HG02798 (cell line): Measurements from ENCODE around the gene GJA1.

Experiments used
- ATAC-seq: cut with Tn5 transposase; IDR thresholded peaks from one replicate; pipeline ENCODE4 v1.9.1; 2021; ENCODE audit warnings: mild to moderate bottlenecking; ENCODE audit not compliant: unreplicated experiment, poor library complexity

GJA1 gene

DNA sequence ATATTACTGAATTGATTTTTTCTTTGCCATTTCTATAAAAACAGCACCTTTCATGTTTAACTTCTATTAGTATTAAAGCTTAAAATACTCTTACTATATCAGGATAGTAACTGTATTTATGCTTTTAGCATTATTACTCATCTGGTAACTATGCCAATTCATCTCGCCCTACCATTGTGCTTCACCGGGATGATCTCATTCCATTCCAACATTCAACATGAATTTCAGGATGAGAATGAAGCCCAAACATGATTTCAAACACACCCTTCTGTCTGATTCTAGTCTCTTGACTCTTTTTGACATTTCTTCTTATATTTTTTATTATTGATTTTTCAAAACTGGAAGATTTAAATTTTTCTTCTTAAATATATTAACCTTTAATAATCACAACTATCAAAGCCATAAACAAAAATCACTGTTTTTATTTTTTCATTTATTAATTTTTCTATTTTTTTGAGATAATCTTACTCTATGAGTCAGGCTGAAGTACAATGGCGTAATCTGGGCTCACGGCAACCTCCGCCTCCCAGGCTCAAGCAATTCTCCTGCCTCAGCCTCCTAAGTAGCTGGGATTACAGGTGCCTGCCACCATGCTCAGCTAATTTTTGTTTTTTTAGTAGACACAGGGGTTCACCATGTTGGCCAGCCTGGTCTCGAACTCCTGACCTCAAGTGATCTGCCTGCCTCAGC lies 46.7 kb downstream of the GJA1 start:
- no peak for ATAC-seq

DNA sequence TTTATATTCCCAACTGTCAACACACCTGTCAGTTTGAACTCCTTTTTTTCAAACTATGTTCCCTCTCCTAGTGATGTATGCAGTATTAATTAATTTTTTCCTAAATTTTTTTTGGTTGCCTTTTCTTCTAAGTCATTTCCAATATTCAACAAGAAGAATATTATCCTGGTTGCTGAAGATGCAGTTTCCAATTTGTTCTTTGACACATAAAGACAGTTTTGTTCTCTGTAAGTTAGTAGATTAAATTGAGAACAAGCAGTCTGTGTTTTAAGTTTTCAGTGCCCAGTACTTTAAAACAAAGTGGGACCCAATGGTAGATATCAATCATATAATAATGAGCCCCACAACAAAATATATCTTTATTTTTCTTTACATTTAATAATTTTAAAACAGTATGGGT lies 47.3 kb downstream of the GJA1 start:
- ATAC-seq, result no peak

DNA sequence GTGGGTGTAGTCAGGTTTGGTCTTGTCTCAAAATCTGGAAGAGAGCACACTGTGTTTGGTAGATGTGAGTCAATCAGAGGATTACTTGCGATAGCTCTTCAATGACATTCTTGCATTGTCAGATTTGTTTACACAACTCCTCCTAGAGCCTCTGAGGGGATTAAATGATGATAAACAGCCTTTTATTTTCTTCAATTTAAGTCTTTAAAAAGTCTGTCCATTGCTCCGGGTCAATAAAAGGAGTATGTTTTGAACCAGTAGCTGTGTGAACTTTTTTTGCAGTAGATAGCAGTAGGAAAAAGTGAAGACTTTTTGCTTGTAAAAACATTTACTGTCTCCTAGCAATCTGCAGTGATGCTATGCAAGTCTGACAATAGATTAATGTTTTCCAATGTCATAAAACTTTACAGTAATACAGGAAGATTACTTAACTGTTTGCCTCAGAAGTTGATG lies 49.9 kb downstream of the GJA1 start:
- no peak for ATAC-seq

DNA sequence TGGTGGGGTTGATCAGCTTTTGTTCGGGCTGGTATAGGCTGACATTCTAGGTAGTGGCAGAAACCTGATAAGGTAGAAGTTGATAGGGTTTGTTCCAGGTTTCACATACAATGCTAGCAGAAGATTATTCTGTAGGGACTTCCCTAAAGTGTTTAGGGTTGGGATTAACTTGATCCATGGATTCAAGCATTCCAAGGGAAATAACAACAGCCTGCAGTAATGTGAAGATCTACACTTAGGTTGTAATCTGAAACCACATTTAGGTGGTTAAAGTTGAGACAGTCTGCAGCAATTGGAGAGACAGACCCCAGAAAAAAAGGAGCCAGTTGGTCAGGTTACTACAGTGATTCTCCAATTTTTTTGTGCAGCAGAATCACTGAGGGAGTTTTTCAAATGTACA lies 56.1 kb downstream of the GJA1 start:
- no peak for ATAC-seq

DNA sequence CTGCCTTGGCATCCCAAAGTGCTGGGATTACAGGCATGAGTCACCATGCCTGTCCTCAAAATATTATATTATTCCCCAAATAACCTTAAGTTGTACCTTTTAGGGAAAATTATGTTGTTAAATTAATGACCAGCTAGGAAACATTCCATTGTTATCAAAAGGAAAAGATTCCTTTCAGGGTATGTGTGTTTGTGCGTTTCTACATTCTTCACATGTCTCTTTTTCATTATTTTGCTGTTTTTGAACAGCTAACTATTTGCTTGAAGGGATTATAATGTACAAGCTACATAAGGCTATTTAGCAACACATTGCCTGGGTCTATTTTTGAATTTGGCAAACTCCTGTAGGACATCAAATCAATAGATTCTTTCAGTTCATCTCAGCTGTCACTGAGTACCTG lies 57.1 kb downstream of the GJA1 start:
- no peak for ATAC-seq

DNA sequence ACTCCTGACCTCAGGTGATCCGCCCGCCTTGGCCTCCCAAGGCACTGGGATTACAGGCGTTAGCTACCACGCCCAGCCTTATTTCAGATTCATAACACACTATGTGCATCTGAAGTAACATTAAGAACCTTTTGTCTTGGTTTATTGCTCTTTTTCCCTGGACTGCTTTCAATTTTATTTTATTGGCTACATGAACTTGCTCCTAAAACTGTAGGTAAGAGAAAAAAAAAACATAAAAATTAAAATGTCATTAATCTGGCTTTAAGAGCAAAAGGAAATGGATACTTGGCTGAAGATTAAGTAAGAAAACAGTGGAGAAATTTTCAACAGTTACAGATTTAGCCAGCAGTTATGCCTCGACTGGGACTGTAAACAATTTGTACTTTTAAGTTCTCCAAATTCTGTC lies 62.5 kb downstream of the GJA1 start:
- ATAC-seq, result no peak

DNA sequence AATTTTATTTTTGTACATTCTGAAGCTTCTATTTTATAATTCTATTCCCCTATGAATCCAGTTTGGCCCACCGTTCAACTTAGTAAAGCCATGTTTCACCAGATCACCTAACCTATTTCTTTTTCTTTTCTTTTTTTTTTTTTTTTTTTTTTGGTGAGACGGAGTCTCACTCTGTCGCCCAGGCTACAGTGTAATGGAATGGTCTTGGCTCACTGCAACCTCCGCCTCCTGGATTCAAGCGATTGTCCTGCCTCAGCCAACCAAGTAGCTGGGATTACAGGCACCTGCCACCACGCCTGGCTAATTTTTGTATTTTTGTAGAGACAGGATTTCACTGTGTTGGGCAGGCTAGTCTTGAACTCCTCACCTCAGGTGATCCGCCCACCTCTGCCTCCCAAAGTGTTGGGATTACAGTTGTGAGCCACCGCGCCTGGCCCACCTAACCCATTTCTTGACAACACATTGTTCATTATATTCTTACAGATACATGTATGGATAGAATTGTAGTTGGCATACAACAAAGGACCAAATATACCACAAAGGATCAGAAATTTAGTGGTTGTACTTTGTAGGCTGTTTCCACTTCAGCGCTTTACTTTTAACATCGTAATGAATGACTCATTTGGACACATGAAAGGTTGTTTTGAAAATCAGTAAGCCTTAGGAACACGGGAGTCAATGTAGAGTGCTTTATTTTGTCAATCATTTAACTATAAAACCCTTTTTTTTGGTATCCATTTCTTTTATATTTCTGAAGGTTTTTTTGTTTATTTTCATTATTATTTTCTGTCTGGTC lies 63.2 kb downstream of the GJA1 start:
- no peak for ATAC-seq
